ENCODE data around the gene KNDC1.

KNDC1 gene

DNA sequence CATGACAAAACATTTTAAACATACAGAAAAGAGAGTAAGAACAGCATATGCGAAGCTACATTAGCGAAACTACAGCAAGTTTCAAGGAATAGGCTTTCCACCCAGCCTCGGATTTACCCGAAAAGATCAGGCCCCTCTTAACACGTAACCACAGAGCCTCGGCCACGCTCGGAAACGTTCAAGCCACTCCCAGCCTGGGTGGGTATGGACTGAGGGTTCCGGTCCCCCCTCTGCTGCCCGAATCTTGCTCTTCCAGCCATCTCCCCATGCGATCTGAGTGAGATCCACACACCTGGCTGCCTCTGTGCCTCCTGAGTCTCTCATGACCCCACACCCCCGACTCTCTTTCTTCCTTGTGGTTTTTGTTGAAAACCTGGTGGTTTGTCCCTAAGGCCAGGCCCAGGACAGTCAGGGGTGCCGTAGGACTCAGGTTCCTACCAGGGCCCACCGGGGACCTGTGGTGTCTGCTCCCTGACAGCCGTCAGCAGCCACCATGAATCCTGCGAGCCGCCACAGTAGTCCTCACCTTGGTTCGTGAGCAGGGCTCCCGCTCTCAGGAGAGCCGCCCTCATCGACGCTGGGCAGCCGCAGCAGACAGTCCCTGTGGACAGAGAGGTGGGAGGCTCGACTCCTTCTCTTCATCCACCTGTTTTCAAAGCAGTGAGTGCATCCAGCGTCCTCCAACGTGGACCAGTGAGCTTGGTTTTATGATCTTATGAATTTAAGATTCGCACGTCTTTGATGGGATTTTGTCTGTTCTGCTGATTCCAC, 18.5 kb downstream of the KNDC1 start:
- Histone ChIP-seq H3K4me2 (peak overlapping the region; percentile 26 to 88 (median 71); a peak in 19 of 22 replicates), H3K36me3 (no peaks in the 10 kb centered on the region), H4K20me1 (peaks cover 0 to 43% (median 16%) of the 10 kb centered on the region in 11 experiments; a peak in 13 of 22 replicates), H3K4me3 (no peak overlapping the region), H3K27ac (no peak overlapping the region), H3K9me3 (replicated peaks in 1 of 11) (peaks cover 0 to 17% (median 0%) of the 10 kb centered on the region in 11 experiments; a peak in 6 of 22 replicates), H3K9ac (peak overlapping the region in 1 of 11 experiments; percentile 12; a peak in 2 of 22 replicates), H3K4me1 (peaks cover 23 to 64% (median 46%) of the 10 kb centered on the region in 10 experiments), H3K27me3 (peaks cover 11 to 52% (median 37%) of the 10 kb centered on the region in 11 experiments)
- no peak for TF ChIP-seq Cebpa-rat (IDR thresholded peaks at IDR 0.05)

GRCh38 chr10:133179128-133179520, 19.1 kb downstream of the KNDC1 start:
- no peak for TF ChIP-seq Cebpa-rat (IDR thresholded peaks at IDR 0.05)
- H3K4me3 ChIP-seq = no peak overlapping the region
- no peaks in the 10 kb centered on the region for H3K36me3 ChIP-seq
- peaks cover 11 to 57% (median 37%) of the 10 kb centered on the region in 11 experiments for H3K27me3 ChIP-seq
- H3K4me1 ChIP-seq = peaks cover 17 to 64% (median 52%) of the 10 kb centered on the region in 10 experiments
- H3K9me3 ChIP-seq (replicated peaks in 1 of 11) = peaks cover 0 to 17% (median 0%) of the 10 kb centered on the region in 11 experiments; a peak in 5 of 22 replicates
- peaks cover 0 to 46% (median 16%) of the 10 kb centered on the region in 11 experiments; a peak in 13 of 22 replicates for H4K20me1 ChIP-seq
- no peak overlapping the region for H3K9ac ChIP-seq
- H3K4me2 ChIP-seq = peak overlapping the region in 10 of 11 experiments; percentile 33 to 88 (median 71); a peak in 17 of 22 replicates
- no peak overlapping the region for H3K27ac ChIP-seq

- H3K9ac ChIP-seq = peak overlapping the region in 2 of 11 experiments; percentile 14 to 41; a peak in 1 of 22 replicates
- no peak overlapping the region for H3K4me3 ChIP-seq
- H3K36me3 ChIP-seq = no peaks in the 10 kb centered on the region
- H4K20me1 ChIP-seq = peaks cover 0 to 52% (median 16%) of the 10 kb centered on the region in 11 experiments; a peak in 15 of 22 replicates
- H3K27ac ChIP-seq = no peak overlapping the region
- TF ChIP-seq Cebpa-rat (IDR thresholded peaks at IDR 0.05) = no peak
- peaks cover 0 to 17% (median 0%) of the 10 kb centered on the region in 11 experiments; a peak in 5 of 22 replicates for H3K9me3 ChIP-seq (replicated peaks in 1 of 11)
- peaks cover 17 to 70% (median 57%) of the 10 kb centered on the region in 10 experiments for H3K4me1 ChIP-seq
- H3K27me3 ChIP-seq = peaks cover 11 to 62% (median 37%) of the 10 kb centered on the region in 11 experiments
- peak overlapping the region in 8 of 11 experiments; percentile 46 to 88 (median 76); a peak in 16 of 22 replicates for H3K4me2 ChIP-seq
Observed at GRCh38 chr10:133179651-133180050, 19.6 kb downstream of the KNDC1 start.

DNA sequence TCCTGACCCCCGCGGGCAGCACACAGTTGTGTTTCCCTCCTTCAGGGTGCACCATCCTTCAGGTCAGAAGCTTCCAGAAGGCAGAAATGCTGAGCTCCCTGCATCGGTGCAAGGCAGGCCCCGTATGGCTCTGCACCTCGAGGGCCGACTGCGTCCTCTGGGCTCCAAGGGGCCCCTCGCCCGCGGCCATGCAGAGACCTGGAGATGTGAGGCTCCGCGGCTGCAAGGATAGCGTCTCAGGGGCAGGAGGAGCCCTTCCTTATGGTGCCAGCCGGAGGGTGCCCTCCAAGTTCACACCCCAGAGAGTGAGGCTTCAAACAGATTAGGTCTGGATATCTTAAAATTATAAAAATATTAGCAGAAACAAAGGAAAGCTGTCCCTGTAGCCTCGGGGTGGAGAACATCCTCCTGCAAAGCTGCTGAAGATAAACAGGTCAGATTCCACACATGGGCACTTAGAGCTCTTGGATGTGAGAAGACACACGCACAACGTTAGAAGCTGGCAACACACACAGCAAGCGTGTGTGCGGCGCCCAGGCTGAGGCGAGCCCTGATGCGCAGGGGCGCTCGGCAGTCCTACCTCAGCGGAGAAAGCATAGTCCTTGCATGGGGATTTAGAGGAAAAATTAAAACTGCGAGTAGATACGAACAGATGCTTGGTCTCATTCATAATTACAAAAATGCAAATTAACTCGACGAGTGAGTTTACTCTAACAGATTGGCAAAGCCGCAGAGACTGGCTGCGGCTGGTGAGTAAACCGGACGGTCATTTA, 20.4 kb downstream of the KNDC1 start:
- Histone ChIP-seq H3K9ac (peak overlapping the region in 2 of 11 experiments; percentile 14 to 41; a peak in 1 of 22 replicates), H3K4me3 (no peak overlapping the region), H3K27me3 (peaks cover 11 to 70% (median 37%) of the 10 kb centered on the region in 11 experiments), H3K27ac (no peak overlapping the region), H3K4me1 (peaks cover 17 to 77% (median 64%) of the 10 kb centered on the region in 10 experiments), H3K36me3 (no peaks in the 10 kb centered on the region), H4K20me1 (peaks cover 0 to 59% (median 16%) of the 10 kb centered on the region in 11 experiments; a peak in 15 of 22 replicates), H3K9me3 (replicated peaks in 1 of 11) (peaks cover 0 to 17% (median 0%) of the 10 kb centered on the region in 11 experiments; a peak in 5 of 22 replicates), H3K4me2 (peak overlapping the region in 8 of 11 experiments; percentile 46 to 88 (median 76); a peak in 16 of 22 replicates)
- TF ChIP-seq Cebpa-rat (IDR thresholded peaks at IDR 0.05) = no peak

- Histone ChIP-seq H3K36me3 (no peaks in the 10 kb centered on the region), H3K27ac (no peak overlapping the region), H3K4me2 (peak overlapping the region in 5 of 11 experiments; percentile 14 to 91 (median 79); a peak in 5 of 22 replicates), H3K9ac (no peak overlapping the region), H3K9me3 (replicated peaks in 1 of 11) (peaks cover 0 to 17% (median 0%) of the 10 kb centered on the region in 11 experiments; a peak in 5 of 22 replicates), H3K4me3 (no peak overlapping the region), H4K20me1 (peaks cover 0 to 62% (median 18%) of the 10 kb centered on the region in 11 experiments; a peak in 15 of 22 replicates), H3K4me1 (peaks cover 20 to 83% (median 70%) of the 10 kb centered on the region in 10 experiments), H3K27me3 (peaks cover 11 to 76% (median 37%) of the 10 kb centered on the region in 11 experiments)
- TF ChIP-seq Cebpa-rat (IDR thresholded peaks at IDR 0.05) = no peak
Observed at GRCh38 chr10:133180965-133181639, 21.1 kb downstream of the KNDC1 start.

- Histone ChIP-seq H3K4me1 (peaks cover 31 to 94% (median 81%) of the 10 kb centered on the region in 10 experiments), H3K27ac (no peak overlapping the region), H3K4me3 (no peak overlapping the region), H3K9me3 (replicated peaks in 1 of 11) (peaks cover 0 to 9% (median 0%) of the 10 kb centered on the region in 11 experiments; a peak in 5 of 22 replicates), H3K4me2 (peak overlapping the region in 7 of 11 experiments; percentile 67 to 94 (median 87); a peak in 11 of 22 replicates), H4K20me1 (peaks cover 0 to 70% (median 25%) of the 10 kb centered on the region in 11 experiments; a peak in 17 of 22 replicates), H3K27me3 (peaks cover 11 to 86% (median 37%) of the 10 kb centered on the region in 11 experiments), H3K9ac (no peak overlapping the region), H3K36me3 (no peaks in the 10 kb centered on the region)
- no peak for TF ChIP-seq Cebpa-rat (IDR thresholded peaks at IDR 0.05)
Observed at GRCh38 chr10:133182190-133182589, 22.2 kb downstream of the KNDC1 start.

- Histone ChIP-seq H4K20me1 (peaks cover 0 to 74% (median 29%) of the 10 kb centered on the region in 11 experiments; a peak in 17 of 22 replicates), H3K9me3 (replicated peaks in 1 of 11) (peaks cover 0 to under 1% (median 0%) of the 10 kb centered on the region in 11 experiments; a peak in 1 of 22 replicates), H3K9ac (peak overlapping the region in 2 of 11 experiments; percentile 34 to 39; a peak in 3 of 22 replicates), H3K4me3 (no peak overlapping the region), H3K27ac (no peak overlapping the region), H3K4me1 (peaks cover 35 to 95% (median 83%) of the 10 kb centered on the region in 10 experiments), H3K27me3 (peaks cover 11 to 92% (median 37%) of the 10 kb centered on the region in 11 experiments), H3K4me2 (peak overlapping the region; percentile 46 to 94 (median 78); a peak in 21 of 22 replicates), H3K36me3 (no peaks in the 10 kb centered on the region)
- TF ChIP-seq Cebpa-rat (IDR thresholded peaks at IDR 0.05) = no peak
Observed at GRCh38 chr10:133182791-133183645, 23.0 kb downstream of the KNDC1 start.
